ENCODE data around the gene PTPRG.
A peak's percentile ranks its signal among the peaks of the same experiment; 100 is the strongest.

Gene PTPRG

GRCh38 chr3:62277986-62278385, 716.6 kb downstream of the PTPRG start:
- H3K36me3 Mint-ChIP-seq = no peaks in the 10 kb centered on the region
- no peaks in the 10 kb centered on the region for H3K9me3 Mint-ChIP-seq
- no peak for DNase-seq
- H3K4me1 Mint-ChIP-seq = no peaks in the 10 kb centered on the region
- H3K27ac Mint-ChIP-seq = no peak overlapping the region
- H3K27me3 Mint-ChIP-seq = no peaks in the 10 kb centered on the region
- CTCF ChIA-PET = no interaction called here
- H3K4me3 Mint-ChIP-seq = no peak overlapping the region

DNA sequence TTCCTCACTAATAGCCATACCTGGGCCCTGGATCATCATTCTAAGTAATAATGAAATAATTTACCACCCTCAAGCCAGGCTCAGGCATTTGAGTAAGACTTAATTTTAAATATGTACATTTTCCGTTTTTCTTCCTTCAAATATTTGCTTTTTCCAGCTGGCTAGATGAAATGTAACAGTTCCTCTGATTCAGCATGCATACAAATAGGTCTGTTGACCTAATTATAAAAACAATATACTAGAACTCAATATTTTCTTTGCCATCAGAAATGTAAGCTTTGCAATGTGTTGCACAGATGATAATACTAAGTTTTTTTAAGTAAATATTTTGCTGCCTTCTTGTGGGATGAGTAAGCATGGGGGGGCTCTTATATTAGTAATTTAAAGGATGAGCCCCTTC, 720.4 kb downstream of the PTPRG start:
- H3K36me3 Mint-ChIP-seq = no peaks in the 10 kb centered on the region
- H3K27me3 Mint-ChIP-seq = no peaks in the 10 kb centered on the region
- H3K27ac Mint-ChIP-seq = no peak overlapping the region
- H3K9me3 Mint-ChIP-seq = no peaks in the 10 kb centered on the region
- no peak overlapping the region for H3K4me3 Mint-ChIP-seq
- H3K4me1 Mint-ChIP-seq = no peaks in the 10 kb centered on the region
- no peak for DNase-seq
- CTCF ChIA-PET = no interaction called here

DNA sequence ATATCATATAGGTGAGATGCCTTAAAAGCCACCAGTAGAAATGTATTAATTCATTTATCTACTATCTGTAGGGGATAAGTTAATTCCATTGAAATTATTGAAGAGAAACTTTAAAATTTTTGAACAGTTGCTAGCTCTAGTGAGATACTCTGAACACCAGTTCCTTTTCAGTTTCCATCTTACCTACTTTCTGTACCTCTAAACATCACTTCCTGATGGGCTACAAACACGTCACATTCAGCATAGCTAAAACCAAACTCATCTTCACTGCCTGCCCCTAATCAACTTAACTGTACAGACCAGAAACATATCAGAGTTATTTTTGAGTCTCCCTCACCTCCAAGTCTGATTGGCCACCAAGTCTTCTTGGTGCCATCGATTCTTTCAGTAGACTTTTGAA, 723.1 kb downstream of the PTPRG start:
- no peaks in the 10 kb centered on the region for H3K4me1 Mint-ChIP-seq
- no peak overlapping the region for H3K27ac Mint-ChIP-seq
- no peak overlapping the region for H3K4me3 Mint-ChIP-seq
- no peak for DNase-seq
- H3K27me3 Mint-ChIP-seq = no peaks in the 10 kb centered on the region
- H3K36me3 Mint-ChIP-seq = no peaks in the 10 kb centered on the region
- no peaks in the 10 kb centered on the region for H3K9me3 Mint-ChIP-seq
- CTCF ChIA-PET = no interaction called here

DNA sequence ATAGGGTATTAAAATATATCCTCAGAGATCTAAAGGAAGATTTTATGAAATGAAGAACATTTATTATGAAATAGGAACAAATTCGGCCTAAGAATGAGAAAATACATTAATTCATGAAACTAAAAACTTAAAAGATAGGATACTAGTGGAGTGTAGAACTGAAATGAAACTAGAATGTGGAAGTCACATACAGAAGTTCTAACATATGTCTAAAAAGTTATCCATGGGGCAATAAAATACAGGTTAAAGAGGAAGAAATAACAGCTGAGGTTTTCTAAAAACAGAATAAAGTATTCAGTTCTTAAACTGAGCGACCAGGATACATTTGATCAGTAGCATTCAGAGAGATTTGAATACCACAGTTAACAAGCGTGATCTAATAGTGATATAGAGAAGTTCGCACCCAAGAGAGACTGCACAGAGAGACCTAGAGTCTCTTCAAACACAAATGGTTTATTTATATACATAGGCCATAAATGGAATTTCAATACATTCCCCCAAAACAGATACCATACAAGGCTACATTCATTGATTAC, 726.1 kb downstream of the PTPRG start:
- CTCF ChIA-PET = no interaction called here
- DNase-seq = no peak
- H3K4me1 Mint-ChIP-seq = no peaks in the 10 kb centered on the region
- no peaks in the 10 kb centered on the region for H3K27me3 Mint-ChIP-seq
- no peak overlapping the region for H3K27ac Mint-ChIP-seq
- H3K36me3 Mint-ChIP-seq = no peaks in the 10 kb centered on the region
- no peak overlapping the region for H3K4me3 Mint-ChIP-seq
- no peaks in the 10 kb centered on the region for H3K9me3 Mint-ChIP-seq

- no peaks in the 10 kb centered on the region for H3K4me1 Mint-ChIP-seq
- H3K36me3 Mint-ChIP-seq = no peaks in the 10 kb centered on the region
- CTCF ChIA-PET = no interaction called here
- no peaks in the 10 kb centered on the region for H3K27me3 Mint-ChIP-seq
- H3K9me3 Mint-ChIP-seq = no peaks in the 10 kb centered on the region
- no peak overlapping the region for H3K27ac Mint-ChIP-seq
- H3K4me3 Mint-ChIP-seq = no peak overlapping the region
- DNase-seq = no peak
Measured at GRCh38 chr3:62289922-62290321, 728.6 kb downstream of the PTPRG start.

GRCh38 chr3:62293051-62293780, 731.8 kb downstream of the PTPRG start:
- H3K36me3 Mint-ChIP-seq = no peaks in the 10 kb centered on the region
- H3K9me3 Mint-ChIP-seq = no peaks in the 10 kb centered on the region
- CTCF ChIA-PET = no interaction called here
- no peak overlapping the region for H3K27ac Mint-ChIP-seq
- no peak overlapping the region for H3K4me3 Mint-ChIP-seq
- H3K27me3 Mint-ChIP-seq = no peaks in the 10 kb centered on the region
- H3K4me1 Mint-ChIP-seq = no peaks in the 10 kb centered on the region
- no peak for DNase-seq

- Mint-ChIP-seq H3K9me3 (no peaks in the 10 kb centered on the region), H3K4me3 (no peak overlapping the region), H3K4me1 (no peaks in the 10 kb centered on the region), H3K36me3 (no peaks in the 10 kb centered on the region), H3K27me3 (no peaks in the 10 kb centered on the region), H3K27ac (no peak overlapping the region)
- CTCF ChIA-PET = interaction anchor here (0.6 kb wide), 1 partner anchor 440 kb away, joined by 3 read pairs; no protein-coding TSS in a partner anchor
- DNase-seq = no peak
Measured at GRCh38 chr3:62295571-62295970, 734.2 kb downstream of the PTPRG start.

DNA sequence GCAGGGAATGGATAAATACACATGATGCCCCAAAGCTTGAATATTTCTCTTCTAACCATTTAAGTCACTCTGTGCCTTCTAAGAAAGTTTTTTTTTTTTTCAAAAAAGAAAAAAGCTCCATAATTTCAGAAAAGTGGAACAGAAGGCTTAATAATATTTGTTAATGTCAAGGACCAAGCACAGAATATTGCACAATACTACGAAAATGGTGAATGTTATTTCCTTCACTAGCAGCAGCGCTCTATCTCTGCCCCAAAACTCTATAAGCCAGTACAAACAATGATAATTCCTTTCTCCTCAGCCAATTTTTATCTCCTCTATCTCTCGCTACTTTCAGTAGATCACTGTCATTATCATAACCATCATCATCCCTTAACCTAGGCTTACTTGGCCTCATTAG, 739.2 kb downstream of the PTPRG start:
- no peaks in the 10 kb centered on the region for H3K36me3 Mint-ChIP-seq

DNA sequence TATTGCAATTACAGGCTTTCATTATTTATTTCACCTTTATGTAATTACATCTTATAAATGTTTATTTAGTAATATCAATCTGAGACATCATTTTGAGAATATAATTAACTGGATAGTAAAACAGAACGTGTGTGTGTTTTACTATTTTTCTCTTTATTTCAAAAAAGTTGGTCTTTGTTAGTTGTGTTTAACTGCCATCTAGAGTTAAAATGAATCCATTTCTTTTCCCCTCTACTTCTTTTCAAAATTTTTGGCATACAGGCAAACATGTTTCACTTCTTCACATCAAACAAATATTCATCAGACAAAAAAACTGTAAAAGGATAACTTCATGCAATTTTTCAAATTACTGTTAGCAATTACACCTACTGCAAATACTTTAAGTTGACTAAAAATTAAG, 750.8 kb downstream of the PTPRG start:
- H3K27ac Mint-ChIP-seq = no peak overlapping the region
- H3K27me3 Mint-ChIP-seq = no peaks in the 10 kb centered on the region
- H3K36me3 Mint-ChIP-seq = no peaks in the 10 kb centered on the region
- no peaks in the 10 kb centered on the region for H3K9me3 Mint-ChIP-seq
- no peak for DNase-seq
- CTCF ChIA-PET = no interaction called here
- H3K4me3 Mint-ChIP-seq = no peak overlapping the region
- H3K4me1 Mint-ChIP-seq = no peaks in the 10 kb centered on the region

More for the DNA sequence above, 739.2 kb downstream of the PTPRG start:
- H3K4me1 Mint-ChIP-seq = no peaks in the 10 kb centered on the region
- CTCF ChIA-PET = no interaction called here
- no peaks in the 10 kb centered on the region for H3K27me3 Mint-ChIP-seq
- peaks cover 7% of the 10 kb centered on the region for H3K9me3 Mint-ChIP-seq
- no peak for DNase-seq
- no peak overlapping the region for H3K27ac Mint-ChIP-seq
- no peak overlapping the region for H3K4me3 Mint-ChIP-seq

- H3K36me3 Mint-ChIP-seq = peaks cover 9% of the 10 kb centered on the region
Measured at GRCh38 chr3:62316525-62316924, 755.2 kb downstream of the PTPRG start.

GRCh38 chr3:62318365-62318751, 757.0 kb downstream of the PTPRG start:
- Mint-ChIP-seq H3K36me3 (peaks cover 9% of the 10 kb centered on the region), H3K27ac (no peak overlapping the region), H3K9me3 (peaks cover 12% of the 10 kb centered on the region), H3K27me3 (peaks cover 15% of the 10 kb centered on the region), H3K4me1 (peaks cover 15% of the 10 kb centered on the region), H3K4me3 (peak overlapping the region; percentile 79)
- no peak for DNase-seq
- CTCF ChIA-PET = no interaction called here

More at GRCh38 chr3:62316525-62316924, 755.2 kb downstream of the PTPRG start:
- CTCF ChIA-PET = no interaction called here
- Mint-ChIP-seq H3K4me3 (no peak overlapping the region), H3K27me3 (peaks cover 15% of the 10 kb centered on the region), H3K27ac (no peak overlapping the region), H3K4me1 (peaks cover 15% of the 10 kb centered on the region), H3K9me3 (peaks cover 12% of the 10 kb centered on the region)
- no peak for DNase-seq

GRCh38 chr3:62318752-62319569, 757.6 kb downstream of the PTPRG start:
- peak overlapping the region; percentile 89 for H3K27ac Mint-ChIP-seq
- CTCF ChIA-PET = no interaction called here
- peak overlapping the region; percentile 79 for H3K4me3 Mint-ChIP-seq
- peak; percentile 70 for DNase-seq
- H3K27me3 Mint-ChIP-seq = peaks cover 15% of the 10 kb centered on the region
- H3K9me3 Mint-ChIP-seq = peaks cover 12% of the 10 kb centered on the region
- peaks cover 15% of the 10 kb centered on the region for H3K4me1 Mint-ChIP-seq
- H3K36me3 Mint-ChIP-seq = peaks cover 9% of the 10 kb centered on the region

GRCh38 chr3:62319570-62320243, 758.3 kb downstream of the PTPRG start:
- Mint-ChIP-seq H3K27me3 (peaks cover 15% of the 10 kb centered on the region), H3K9me3 (peaks cover 12% of the 10 kb centered on the region), H3K4me3 (peak overlapping the region; percentile 79), H3K27ac (peak overlapping the region; percentile 89), H3K4me1 (peaks cover 15% of the 10 kb centered on the region), H3K36me3 (peaks cover 9% of the 10 kb centered on the region)
- CTCF ChIA-PET = no interaction called here
- DNase-seq = no peak

DNA sequence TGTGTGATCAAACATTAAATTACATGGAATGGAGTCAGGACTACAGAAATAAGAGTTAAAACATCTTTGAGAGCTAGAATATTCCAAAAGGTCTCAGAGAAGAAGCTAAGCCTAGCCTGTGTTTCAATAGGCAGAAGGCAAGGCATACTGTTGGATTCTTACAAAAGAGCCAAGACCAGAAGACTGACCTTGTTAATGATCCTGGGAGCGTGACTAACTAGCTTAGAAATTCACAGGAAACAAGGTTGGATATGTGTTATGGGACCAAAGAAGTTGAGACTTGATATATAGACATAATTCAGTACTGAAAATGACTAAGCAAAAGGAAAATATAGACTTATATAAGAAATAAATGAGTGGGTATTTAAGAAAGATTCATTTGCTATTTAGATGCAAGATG, 761.9 kb downstream of the PTPRG start:
- H3K36me3 Mint-ChIP-seq = peaks cover 9% of the 10 kb centered on the region
- CTCF ChIA-PET = interaction anchor here (1.2 kb wide), 1 partner anchor 8 kb away, joined by 6 read pairs; no protein-coding TSS in a partner anchor
- H3K4me1 Mint-ChIP-seq = peaks cover 12% of the 10 kb centered on the region
- no peak for DNase-seq
- H3K9me3 Mint-ChIP-seq = peaks cover 9% of the 10 kb centered on the region
- peaks cover 15% of the 10 kb centered on the region for H3K27me3 Mint-ChIP-seq
- no peak overlapping the region for H3K27ac Mint-ChIP-seq
- H3K4me3 Mint-ChIP-seq = no peak overlapping the region
